Upper lobe of left lung (tissue), 4 donors: ENCODE results near the gene TRIM67.

Source experiments
- CTCF ChIP-seq, 6 experiments: fragments of 450-650 bp in 4 of 6; fragments of 200-600 bp in 2 of 6; sonication (generic) in 2 of 6; IDR thresholded peaks; one replicate each; pipeline ENCODE4 v1.5.1; 2016 to 2019; ENCODE audit warnings: antibody characterized with exemption in 6 of 6
- EP300 ChIP-seq, 4 donors: sonication (generic); formaldehyde crosslinking; IDR thresholded peaks; one replicate each; pipeline ENCODE4 v1.5.1; 2017; ENCODE audit warnings: antibody characterized with exemption in 4 of 4, control low read depth in 2 of 4
- POLR2A ChIP-seq, 4 donors: fragments of 450-650 bp; IDR thresholded peaks; one replicate each; pipeline ENCODE4 v1.5.1; 2016 to 2017; ENCODE audit warnings: antibody characterized with exemption in 4 of 4, mild to moderate bottlenecking in 2 of 4
- POLR2AphosphoS5 ChIP-seq, 2 donors: sonication (generic); formaldehyde crosslinking; IDR thresholded peaks; one replicate each; pipeline ENCODE4 v1.5.1; 2017; ENCODE audit warnings: antibody characterized with exemption in 2 of 2

GRCh38 chr1:231196307-231196706, 34.4 kb downstream of the TRIM67 start:
- TF ChIP-seq POLR2A (IDR thresholded peaks at IDR 0.05) (no peak), POLR2AphosphoS5 (IDR thresholded peaks at IDR 0.05) (no peak), CTCF (IDR thresholded peaks at IDR 0.05) (no peak), EP300 (IDR thresholded peaks at IDR 0.05) (no peak)
